GM21515 (cell line): ENCODE measurements around the gene RGMA.
"Not testable (repeated sequence)": the region's sequence is repeated elsewhere in the genome, so short reads cannot be mapped to it uniquely, and the experiment has no call there.

Experiments
- ATAC-seq: cut with Tn5 transposase; IDR thresholded peaks from one replicate; pipeline ENCODE4 v1.9.1; 2021; ENCODE audit not compliant: unreplicated experiment

RGMA gene

DNA sequence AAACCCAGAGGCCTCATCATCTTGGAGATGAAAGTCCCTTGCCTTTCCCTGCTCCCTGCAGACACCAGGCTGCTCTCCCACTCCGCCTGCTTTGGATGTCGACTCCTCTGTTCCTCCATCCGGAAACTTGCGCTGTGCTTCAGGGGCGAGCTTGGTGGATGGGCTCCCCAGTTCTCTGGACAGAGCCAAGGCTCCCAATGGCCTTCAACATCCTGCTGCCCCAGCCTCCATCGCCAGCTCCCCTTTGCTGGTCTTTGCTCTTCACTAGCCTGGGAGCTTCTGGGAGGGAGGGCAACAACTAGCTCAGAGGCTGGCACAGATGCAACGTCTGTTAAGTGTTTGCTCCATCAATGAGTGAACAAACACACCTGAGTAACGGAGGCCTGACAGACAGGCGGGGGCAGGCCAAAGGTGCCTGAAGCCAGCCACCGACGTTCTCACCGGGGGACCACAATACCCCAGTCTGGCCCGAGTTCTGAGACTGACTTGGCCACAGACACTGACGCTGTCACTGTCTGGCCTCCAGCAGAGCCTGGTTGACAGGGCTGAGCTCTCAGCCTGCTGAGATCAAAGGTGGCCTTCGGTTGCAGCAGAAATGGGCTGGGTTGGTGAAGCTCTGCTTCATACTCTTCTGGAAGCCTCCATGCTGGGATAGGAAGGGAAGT, 39.0 kb downstream of the RGMA start:
- no peak for ATAC-seq

DNA sequence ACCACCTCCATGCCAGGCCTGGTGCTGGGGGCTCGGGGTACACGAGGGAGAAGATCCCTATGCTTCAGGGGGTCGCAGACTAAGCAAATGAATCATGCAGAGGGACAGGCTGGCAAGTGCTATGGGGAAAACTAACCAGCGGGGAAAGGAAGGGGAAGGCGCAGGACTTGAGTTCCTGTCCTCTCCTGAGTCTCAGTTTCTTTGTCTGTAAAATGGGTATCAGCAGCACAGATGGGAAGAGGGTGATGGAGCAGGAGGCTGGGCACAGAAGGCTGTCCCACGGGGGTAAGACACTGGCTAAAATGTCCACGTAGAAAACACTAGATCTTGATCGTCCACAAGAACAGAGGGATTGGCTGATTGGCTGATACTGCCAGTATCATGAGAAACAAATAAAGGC, 39.8 kb downstream of the RGMA start:
- no peak for ATAC-seq

DNA sequence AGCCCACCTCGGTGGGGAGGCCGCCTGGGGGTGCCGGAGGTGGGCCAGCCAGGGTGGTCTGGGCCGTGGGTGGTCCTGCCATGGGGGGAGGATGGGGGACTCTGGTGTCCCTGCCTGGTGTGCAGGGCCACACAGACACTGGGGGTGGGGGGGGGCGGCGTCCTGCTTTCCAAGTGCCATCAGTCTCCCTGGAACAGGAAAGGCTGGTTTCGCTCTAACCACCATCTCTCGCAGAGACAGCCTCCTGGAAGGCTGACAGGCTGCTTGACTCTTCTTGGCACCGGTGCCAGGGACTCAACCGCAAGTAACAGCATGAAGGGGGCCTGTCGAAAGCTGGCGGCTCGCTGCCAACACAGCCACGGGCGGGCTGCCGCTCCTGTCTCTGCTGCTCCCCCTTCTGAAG, 40.3 kb downstream of the RGMA start:
- no peak for ATAC-seq

DNA sequence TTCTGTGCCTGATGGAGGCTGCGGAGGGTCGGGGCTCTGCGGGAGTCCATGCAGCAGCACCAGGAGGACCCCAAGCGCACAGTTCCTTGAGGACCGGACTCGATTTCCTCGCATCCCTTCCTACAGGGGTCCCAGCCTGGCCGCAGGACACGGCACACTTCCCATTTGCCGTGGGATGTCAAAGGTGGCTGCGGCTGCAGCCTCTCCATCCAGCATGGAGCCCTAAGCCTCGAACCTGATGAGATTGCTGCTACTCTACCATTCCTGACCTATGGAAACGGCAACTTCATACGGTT, 40.6 kb downstream of the RGMA start:
- no peak for ATAC-seq

DNA sequence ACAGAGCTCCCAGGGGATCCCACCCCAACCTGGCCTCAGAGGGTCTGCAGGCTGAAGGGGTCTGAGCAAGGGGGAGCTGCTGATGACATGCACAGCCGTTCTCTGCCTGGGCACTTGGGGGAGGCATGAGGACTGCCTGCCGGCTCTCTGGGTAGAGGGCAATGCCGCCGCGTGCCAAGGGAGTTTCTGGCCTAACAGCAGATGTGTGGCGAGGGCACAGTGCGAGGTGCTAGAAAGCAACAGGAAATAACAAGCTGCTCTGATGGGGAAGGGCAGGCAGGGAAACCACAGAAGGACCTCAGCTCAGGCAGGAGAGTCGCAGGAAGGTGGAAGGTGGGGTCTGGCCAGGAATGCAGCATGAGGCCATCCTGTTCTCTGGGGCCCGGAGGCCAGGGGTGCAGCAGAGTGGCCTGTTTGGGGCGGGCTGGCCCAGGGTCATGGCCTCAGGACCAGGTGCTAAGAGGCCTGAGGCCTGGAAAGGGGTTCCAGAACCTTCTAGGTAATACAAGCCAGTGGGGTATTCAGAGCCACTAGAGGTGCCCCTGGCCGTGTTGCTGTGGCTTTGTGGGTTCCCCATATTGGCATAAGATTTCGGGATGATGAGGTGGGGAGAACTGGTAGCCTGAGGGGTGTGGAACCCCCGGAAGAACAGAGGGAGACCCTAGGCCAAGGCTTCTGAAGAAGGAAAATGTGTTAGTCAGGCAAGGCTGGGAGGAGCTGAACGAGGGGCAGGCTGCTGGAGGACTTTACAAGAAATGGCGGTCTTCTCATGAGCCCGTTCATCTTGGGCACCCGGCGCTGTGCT, 41.2 kb downstream of the RGMA start:
- no peak for ATAC-seq

DNA sequence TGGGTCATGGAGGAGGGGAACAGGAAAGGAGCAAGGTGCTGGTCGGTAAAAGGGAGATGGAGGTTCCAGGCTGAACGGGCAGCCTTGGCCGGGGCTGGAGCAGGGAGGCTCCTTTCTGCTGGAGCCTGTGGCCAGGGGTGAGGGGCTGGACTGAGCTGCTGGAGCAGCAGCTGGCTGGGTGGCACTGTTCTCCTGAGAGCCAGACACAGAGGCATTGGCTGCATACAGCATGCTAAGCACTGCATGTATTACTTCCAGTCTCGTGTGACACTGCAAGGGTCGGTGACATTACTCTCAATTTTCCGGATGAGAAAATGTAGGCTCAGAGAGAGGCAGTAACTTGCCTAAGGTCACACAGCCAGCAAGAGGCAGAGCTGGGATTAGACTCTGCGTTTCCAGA, 42.3 kb downstream of the RGMA start:
- no peak for ATAC-seq

DNA sequence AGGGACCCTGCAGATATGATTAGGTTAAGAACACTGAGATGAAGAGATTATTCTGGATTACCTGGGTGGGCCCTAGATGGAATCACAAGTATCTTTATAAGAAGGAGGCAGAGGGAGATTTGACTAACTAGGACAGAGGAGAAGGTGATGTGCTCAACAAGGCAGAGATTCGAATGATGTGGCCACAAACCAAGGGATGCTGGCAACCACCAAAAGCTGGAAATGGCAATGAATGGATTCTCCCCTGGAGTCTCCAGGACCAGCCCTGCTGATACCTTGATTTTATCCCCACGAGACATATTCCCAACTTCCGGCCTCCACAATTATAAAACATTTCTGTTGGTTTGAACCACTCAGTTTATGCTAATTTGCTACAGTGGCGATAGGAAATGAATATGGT, 42.9 kb downstream of the RGMA start:
- no peak for ATAC-seq

DNA sequence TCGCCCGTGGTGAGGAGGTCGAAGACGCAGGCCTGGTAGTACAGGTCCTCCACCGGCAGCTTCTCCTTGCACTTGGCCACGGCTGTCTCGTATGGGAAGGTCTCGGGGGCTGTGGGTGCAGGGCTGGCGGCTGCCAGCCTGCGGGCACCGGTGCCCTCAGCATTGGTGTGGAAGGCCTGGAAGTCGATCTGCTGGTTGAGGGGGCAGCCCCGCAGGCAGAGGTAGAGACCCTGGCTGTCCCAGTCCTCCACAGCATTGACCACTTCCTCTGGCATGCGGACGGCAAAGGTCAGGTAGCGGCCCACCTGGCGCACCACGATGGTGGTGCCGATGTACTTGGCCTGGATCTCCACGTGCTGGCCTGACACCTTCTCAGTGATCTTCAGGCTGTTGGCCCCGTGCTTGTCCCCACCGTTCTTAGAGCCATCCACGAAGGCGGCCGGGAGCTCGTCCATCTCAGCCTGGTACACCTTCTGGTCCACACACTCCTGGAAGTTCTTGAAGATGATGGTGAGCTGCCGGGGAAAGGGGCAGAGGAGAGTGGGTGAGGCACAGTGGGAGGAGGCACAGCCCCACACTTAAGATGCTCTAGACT, 43.7 kb downstream of the RGMA start:
- ATAC-seq = no peak

DNA sequence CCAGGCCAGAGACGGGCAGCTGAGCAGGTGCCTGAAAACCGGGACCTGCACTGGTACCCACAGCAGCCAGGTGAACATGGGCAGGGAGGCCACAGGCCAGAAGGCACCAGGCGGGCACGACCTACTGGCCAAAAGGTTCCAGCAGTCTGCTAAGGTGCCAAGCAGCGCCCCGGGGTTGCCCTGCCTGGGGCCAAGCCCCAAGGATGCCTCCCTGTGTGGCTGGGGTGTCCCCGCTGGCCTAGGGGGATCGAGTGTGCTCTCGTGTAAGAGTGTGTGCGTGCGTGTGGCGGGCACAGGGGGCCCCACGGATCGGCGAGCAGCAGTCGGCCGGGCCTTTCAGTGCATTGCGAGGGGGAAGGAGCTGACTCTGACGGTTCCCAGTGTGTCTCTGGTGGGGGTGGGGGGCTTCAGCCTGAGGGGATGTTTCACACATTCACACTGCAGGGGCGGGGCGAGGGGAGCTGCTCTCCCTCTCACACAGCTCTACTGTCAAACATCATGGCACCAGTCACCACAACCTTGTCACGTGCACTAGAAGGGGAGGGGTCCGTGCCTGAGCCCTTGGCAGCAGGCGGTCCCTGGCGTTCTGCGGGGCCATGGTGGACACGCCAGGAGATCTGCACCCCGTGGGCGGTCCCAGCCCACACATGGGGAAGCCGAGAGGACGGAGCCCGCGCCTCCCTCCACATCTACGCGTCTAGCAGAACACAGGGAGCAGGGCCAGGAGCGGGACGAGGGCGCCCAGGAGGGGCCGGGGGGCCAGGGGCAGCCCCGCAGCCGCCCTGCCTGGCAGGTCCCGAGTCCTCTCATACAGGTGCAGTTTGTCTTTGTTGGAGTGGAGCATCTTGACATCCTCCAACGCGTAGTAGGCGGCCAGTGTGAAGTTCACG, 44.5 kb downstream of the RGMA start:
- ATAC-seq = no peak

DNA sequence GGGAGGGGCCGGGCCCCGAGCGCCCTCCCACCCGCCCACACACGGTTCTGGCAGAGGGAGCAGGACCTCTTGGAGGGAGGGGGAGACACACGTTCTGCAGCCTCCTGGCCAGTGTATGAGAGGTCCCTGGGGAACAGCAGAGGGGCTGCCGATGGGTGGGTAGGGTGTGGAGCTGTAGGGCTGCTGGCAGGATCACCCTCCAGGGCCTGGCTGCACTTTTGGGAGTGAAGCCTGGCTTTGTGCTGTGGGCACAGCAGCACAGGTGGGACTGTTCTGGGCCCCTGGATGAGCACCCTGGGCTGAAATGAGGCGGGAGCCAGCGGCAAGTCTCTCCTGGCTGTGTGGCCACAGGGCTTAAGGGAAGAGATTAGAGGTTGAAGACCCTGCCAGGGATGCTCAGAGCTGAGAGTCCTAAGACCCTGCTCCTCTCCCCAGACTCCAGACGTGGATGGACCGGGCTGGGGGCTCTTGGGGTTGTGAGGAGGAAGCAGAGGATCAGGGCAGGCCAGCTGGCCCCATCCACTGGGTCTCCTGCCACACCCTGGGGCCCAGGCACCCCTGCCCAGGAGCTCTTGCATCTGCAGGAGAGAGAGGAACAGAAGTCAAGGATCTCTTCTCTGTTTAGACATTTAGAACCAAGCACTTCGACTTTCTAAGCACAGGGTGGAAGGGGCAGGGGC, 45.2 kb downstream of the RGMA start:
- no peak for ATAC-seq

DNA sequence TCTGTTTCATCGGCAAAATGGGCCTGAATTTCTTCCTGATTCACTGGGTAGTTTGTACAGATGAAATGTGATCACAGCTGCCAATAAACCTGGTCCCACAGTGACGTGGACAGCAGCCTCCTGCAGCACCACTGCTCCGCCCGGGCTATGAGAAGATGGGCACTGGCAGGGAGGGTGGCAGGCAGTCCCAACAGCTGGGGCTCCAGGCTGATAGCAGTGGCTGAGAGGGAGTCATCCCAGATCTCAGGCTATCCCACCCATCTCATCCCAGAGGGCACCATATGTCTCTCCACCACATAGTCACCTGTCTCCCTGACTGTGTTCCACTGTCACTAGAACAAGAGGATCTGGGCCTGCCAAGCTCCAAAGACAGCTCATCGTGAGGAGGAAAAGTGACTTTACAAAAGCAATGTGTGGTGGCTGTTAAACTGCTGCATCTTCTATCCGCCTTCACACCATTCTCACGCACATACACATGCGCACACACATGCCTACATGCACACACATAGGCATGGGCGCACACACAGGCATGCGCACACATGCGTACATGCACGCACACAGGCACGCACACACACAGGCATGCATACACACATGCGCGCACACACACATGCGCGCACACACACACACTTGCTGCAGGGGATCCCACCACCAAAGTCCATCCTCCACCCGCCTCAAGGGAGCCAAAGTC, 46.2 kb downstream of the RGMA start:
- ATAC-seq = no peak

DNA sequence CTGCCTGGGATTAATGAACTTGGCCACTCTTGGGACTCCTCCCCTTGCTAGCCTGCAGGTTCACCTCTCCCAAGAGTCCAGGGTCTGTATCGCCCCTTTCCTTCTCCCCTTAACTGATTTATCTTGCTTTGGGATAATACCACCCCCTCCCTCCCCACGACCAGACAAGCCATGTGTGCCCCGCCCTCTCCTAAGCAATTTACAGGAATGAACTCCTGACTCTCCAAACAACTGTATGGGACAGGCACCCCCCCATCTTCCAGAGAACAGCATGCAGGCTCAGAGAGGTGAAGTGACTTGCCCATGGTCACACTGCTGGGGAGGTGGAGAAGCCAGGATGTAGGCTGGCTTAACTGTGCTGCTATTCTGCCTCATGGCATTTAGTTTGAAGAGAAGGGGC, 46.8 kb downstream of the RGMA start:
- no peak for ATAC-seq

DNA sequence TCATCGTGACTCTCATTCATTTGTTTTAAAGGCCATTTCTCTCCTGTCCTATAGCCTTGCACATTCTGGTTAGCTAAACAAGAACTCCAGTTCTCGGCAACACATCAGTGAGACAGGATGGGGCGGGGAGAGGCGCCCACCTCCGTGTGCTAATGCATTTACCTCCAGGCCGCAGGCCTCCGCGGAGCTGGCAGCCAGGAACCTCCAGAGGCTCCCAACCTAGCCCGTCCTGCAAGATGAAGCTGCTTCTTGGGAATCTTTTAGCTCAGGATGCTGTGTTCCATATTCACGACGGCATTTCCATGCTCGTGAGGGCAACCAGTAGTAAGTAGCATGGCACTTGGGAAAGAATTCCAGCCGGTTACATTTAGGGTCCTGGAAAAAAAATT, 47.9 kb downstream of the RGMA start:
- ATAC-seq = no peak

DNA sequence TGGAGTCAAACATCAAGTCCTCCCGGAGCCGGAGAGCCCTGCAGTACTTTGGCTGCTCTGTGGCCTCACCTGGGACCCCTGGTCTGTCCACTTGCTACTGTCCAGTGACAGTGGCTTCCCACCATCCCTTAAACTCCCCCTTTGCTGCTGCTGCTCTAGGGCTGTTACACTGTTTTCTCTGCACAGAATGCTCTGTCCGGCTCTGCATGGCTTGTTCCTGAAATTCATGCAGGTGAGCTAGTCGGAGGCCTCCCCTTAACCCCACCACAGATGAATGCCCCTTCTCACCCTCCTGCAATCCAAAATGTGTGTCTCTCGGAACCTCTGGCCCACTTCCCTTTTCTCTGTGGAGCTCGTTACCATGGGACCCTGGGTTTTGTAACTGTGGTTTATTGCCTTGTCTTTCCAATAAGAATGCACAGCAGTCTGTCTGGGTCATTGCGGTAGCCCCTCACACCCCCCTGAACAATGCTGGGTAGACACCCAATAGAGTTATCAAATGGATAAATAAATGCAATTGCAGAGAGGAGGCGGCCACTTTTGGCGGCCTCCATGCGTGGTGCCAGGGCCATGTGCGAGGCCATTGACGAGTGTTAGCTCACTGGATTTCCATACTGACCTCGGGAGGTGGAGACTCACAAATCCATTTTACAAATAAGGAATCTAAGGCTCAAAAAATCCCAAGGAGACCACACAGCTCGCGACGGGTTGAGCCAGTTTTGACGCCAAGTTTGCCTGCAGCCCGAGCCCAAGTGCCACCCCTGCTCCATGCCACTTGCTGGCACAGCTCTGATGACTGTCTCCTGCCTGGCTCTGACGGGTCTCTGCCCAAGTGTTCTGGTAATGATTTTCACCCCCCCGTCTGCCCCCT, 48.5 kb downstream of the RGMA start:
- ATAC-seq = no peak

DNA sequence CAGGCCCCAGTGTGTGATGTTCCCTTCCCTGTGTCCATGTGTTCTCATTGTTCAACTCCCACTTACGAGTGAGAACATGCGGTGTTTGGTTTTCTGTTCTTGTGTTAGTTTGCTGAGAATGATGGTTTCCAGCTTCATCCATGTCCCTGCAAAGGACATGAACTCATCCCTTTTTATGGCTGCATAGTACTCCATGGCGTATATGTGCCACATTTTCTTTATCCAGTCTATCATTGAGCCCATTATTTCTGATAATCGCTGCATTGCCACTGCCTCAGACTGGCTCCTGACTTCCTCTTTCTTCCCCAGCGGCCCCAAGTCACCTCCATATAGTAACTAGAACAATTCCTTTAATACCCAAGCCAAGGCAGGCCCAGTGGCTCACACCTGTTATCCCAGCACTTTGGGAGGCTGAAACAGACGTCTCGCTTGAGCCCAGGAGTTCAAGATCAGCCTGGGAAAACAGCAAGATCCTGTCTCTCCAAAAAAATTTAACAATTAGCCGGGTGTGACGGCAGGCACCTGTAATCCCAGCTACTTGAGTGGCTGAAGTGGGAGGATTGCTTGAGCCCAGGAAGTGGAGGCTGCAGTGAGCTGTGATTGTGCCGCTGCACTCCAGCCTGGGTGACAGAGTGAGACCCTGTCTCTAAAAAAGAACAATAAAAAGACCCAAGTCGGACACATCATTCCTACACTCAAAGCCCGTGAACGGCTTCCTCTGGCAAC, 49.3 kb downstream of the RGMA start:
- not testable (repeated sequence) for ATAC-seq

DNA sequence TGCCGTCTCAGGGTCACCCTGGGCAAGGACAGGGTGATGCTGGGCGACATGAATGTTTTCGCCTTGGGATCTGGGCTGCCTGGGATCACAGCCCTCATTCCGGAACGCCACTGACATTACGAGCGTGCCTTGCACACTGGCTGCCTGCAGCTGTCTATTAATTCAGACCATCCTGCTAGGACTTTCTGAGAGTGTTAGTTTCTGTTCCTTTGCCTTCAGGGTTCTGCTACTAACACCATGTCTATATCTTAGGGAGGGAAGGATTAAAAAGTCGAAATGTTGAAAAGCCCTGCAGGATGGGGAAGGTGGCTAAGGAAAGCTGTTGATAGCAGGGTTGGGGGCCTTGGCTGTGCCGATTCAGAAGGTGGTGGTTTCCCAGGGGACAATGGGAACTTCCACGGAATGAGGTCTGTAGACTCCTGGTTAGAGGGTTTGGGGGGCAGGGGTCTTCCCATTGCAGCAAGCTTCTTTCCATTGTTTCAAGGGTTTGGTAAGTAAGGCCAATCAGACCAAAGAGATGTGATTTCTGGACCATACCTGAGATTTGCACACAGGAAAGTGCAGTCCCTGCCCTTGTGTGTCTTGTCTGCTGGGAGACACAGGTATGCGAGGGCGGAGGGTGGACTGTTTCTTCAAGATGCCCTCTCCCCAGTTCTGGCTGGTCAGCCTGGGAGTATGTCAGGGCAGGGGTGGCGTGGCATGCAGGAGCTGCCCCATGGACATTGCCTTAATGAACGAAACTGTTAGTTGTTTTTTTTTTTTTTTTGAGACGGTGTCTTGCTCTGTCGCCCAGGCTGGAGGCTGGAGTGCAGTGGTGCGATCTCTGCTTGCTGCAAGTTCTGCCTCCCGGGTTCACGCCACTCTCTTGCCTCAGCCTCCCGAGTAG, 50.9 kb downstream of the RGMA start:
- ATAC-seq = no peak

DNA sequence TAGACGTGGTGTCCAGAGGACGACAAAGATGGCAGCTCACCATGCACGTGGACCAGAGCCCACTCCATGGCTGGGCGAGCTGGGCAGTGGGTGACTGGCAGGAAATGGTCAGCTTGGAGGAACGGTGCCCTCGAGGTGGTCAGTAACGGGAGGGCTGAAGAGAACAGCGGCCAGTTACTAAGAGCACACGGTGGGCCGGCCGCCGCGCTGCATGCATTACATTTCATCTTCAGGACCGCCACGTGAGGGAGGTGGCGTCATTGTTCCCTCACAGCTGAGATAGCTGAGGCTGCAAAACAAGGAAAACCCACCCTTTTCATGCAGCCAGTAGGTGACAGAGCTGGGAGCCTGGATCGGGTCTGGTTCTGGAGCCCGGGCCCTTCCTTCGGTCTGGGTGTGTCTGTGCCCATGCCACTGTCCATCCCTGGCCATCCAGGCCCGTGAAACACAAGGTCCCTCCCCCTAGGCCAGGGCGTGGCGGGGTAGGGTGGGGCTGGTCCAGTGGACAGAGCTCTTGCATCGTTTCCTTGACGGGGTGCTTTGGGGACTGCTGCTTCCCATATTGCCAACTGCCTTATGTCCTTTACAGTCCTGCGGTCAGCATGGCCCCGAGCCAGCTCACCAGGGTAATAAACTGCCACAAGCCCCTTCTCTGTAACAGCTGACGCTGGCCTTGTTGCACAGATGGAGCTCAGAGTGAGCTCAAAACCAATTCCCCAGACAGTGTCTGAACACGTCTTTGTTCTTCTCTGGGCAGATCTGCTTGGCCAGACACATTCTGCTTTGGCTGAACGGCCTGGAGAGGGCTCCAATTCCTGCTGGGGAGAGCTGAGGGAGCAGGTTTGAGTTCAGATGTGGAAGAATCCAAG, 51.8 kb downstream of the RGMA start:
- ATAC-seq = no peak
